GM12801 (cell line): ENCODE measurements around the gene UBE2G2.

Experiments used
- TF ChIP-seq, protein P1 (sequence below): IDR thresholded peaks from one replicate; pipeline ENCODE4 v1.5.1; 2011; ENCODE audit warnings: control low read depth; ENCODE audit not compliant: insufficient read length; ENCODE audit errors: extremely low read depth

The UBE2G2 gene

DNA sequence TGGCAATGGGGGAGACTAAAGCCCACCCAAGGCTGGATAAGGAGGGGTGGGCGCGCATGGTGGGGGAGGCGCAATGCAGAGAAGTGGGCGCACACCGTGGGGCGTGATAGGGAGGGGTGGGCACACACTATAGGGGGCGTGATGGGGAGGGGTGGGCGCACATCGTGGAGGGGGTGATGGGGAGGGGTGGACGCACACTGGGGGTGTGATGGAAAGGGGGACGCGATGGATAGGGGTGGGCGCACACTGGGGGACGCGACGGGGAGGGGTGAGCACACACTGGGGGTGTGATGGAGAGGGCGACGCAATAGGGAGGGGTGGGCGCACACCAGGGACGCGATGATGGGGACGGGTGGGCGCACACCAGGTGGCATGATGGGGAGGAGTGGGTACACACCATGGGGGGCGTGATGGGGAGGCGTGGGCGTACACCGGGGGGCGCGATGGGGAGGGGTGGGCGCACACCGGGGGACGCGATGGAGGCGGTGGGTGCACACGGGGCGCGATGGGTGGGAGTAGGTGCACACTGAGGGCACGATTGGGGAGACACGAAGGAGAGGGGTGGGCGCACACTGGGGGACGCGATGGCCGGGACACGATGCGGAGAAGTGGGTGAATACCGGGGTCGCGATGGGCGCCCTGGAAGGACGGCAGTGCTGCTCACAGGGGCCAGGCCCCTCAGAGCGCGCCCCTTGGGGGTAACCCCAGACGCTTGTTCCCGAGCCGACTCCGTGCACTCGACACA, 15.3 kb upstream of the UBE2G2 start:
- TF ChIP-seq, protein P1, sequence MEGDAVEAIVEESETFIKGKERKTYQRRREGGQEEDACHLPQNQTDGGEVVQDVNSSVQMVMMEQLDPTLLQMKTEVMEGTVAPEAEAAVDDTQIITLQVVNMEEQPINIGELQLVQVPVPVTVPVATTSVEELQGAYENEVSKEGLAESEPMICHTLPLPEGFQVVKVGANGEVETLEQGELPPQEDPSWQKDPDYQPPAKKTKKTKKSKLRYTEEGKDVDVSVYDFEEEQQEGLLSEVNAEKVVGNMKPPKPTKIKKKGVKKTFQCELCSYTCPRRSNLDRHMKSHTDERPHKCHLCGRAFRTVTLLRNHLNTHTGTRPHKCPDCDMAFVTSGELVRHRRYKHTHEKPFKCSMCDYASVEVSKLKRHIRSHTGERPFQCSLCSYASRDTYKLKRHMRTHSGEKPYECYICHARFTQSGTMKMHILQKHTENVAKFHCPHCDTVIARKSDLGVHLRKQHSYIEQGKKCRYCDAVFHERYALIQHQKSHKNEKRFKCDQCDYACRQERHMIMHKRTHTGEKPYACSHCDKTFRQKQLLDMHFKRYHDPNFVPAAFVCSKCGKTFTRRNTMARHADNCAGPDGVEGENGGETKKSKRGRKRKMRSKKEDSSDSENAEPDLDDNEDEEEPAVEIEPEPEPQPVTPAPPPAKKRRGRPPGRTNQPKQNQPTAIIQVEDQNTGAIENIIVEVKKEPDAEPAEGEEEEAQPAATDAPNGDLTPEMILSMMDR, result no peak

DNA sequence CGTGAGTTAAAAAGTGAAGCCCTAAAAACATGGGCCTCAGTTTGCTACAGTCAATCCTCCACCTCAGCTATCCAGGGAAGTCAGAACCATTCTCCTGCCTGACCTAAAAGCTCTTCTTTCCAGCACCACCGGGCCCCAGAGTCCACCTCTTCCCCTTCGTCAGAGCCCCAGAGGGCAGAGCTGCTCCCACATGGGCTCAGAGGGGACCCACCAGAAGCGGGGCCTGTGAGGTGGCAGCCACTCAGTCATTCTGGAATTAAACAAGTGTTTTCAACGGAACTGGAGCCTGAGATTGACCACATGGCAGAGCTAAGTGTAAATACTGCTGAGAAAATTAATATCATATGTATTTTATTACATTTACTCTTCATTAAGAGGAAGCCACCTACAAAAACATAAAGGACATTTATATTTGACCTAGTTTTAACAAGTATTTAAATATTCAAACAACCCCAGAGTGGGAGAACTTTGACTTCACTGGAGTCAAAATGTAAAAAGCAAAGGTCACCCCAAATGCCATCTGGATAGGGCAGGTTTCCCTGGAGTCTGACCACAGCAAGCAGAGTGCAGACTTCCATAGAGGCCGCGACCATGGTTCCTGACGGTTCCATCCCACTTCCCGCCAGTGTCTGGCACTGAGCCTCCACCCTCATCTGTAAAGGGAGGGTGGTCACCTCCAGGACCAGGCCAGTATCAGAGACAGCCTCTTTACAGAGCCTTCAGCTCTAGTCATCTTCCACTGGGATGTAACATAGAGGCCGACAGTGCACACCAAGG, 14.4 kb upstream of the UBE2G2 start:
- TF ChIP-seq, protein P1, result no peak

DNA sequence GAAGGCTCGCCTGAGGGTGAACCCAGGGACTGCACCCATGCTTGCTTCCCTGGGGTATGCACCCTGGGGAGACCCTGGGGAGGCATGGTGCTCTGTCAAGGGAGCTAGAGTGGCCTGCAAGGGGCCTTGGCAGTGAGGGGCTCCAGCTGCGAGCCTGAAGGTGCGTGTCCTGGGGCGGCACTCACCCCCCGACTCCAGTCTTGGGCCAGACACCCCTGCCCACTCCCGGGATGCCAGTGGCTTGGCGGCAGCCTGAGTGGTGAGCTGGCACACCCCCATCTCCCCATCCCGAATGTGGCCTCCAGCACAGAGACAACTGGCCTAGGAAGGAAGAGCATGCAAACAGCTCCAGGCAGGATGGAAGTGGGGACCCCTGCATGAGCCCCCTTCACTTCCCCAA, 13.6 kb upstream of the UBE2G2 start:
- TF ChIP-seq, protein P1, result no peak

DNA sequence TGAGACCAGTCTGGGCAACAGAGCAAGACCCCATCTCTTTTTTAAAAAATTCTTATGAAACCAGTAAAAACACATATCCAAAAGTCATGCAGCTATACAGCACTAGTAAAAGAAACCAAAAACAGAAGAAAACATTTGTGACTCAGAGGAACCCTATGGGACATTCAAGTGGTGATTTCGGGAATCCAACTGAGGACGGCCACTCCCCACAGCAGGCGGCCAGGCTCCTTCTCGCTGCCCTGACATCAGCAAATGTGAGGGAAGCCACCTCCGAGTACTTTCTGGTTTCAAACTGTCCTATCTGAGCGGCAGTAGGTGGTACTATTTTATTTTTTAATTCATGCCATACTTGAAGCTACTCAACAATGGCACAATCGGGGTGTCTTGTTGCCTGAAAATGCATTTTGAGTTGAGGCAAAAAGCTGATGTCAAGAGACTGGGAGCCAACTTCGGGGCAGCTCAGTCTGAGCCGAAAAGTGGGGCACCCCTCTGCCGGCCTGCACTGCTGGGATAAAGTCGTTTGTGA, 12.9 kb upstream of the UBE2G2 start:
- TF ChIP-seq, protein P1, result no peak

DNA sequence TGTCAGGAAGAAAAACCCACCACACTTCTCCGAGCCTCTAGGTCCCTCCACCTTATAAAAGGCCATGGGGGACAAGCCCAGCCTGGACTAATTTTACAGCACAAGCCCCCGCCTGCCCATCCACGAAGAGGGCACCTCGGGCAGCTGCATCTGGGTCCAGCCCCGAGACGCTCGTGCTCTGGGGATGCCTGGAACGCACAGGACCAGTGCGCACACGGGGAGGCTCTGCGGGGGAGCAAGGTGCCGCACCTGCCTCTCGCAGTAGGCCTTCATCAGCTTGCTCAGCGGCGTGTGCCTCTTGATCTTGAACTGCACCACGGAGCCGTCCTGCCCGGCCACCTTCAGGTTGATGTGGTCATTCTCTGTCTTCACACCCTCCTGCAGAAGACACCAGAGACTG, 12.1 kb upstream of the UBE2G2 start:
- TF ChIP-seq, protein P1, result no peak

DNA sequence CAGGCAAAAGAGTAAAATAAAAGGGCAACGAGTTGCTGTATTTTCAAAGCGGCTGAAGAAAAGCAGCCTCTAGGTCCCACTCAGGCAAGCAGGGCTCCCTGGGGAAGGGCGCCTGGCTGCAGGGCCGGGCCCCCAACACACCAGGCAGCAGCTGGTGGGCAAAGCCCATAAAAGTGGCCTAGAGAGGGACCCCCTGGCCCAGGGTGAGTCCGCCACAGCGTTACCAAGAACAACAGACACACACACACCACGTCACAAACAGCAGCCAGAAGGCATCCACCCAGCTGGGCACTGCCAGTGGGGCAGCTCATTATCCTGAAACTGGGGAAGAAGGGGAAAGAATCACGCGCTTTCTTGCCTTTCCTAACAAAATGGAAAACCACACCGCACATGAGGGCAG, 11.5 kb upstream of the UBE2G2 start:
- TF ChIP-seq, protein P1, result no peak

DNA sequence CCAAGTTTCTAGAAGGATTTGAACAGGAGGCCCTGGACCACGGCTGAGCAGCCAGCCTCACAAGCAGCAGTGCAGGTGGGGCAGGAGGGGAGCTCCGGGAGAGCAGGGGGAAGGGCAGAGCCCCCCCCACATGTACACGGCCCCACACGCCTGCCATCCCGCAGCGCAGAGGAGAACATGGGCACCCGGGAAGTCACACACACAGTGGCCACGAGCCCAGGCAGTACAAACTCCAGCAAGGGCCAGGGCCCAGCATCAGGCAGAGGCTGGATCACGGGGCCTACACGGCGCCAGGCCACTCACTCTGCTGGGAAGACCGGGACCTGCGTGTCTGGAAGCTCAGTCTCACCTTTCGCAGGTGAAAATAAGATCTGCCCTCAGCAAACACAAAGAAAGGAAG, 11.0 kb upstream of the UBE2G2 start:
- TF ChIP-seq, protein P1, result no peak
